Mucosa of descending colon (tissue), 3 donors: ENCODE measurements around the gene DEDD. TPM values are rescaled to one million over a fixed set of nuclear protein-coding genes. Genes with fewer than 3 reads are reported as not detected.

Experiments used
- ATAC-seq: fragments of 200-7000 bp; cut with Tn5 transposase; one replicate; pipeline ENCODE4 v1.9.1; 2020; ENCODE audit warnings: mild to moderate bottlenecking, moderate library complexity
- DNase-seq, 3 donors: peaks; one replicate each; pipeline ENCODE4 v3.0.0-alpha.2; 2020
- H3K36me3 ChIP-seq: fragments of 200-600 bp; one replicate; pipeline ENCODE4 v1.8.0; 2021; ENCODE audit warnings: low read depth, mild to moderate bottlenecking
- H3K4me1 ChIP-seq: fragments of 200-600 bp; one replicate; pipeline ENCODE4 v1.8.0; 2021; ENCODE audit warnings: low read depth, mild to moderate bottlenecking
- H3K4me3 ChIP-seq: fragments of 200-600 bp; one replicate; pipeline ENCODE4 v1.8.0; 2021; ENCODE audit warnings: mild to moderate bottlenecking
- H3K9me3 ChIP-seq: fragments of 200-600 bp; one replicate; pipeline ENCODE4 v1.8.0; 2021; ENCODE audit warnings: mild to moderate bottlenecking
- CTCF ChIP-seq: fragments of 200-600 bp; IDR thresholded peaks from one replicate; pipeline ENCODE4 v1.8.0; 2022; ENCODE audit warnings: antibody characterized with exemption, mild to moderate bottlenecking
- intact Hi-C, 2 donors: fragments of 100-400 bp; cut with DNase I in 1 of 2; cut with micrococcal nuclease in 1 of 2; formaldehyde crosslinking; loops; one replicate each; pipeline versions ENCODE4 v1.11.0 to v1.11.1; 2022; cut with DNase I, micrococcal nuclease
- total RNA-seq, 3 donors: library from RNA; stranded (reverse); fragmentation: NEBNext Ultra II Directional in 2 of 3; extraction: Animal tissue kit (Norgen Biotek cat#: 25700) in 2 of 3; gene quantifications; one replicate each; pipeline versions ENCODE4 v1.2.1 to v1.2.4, GENCODE V29; 2021 to 2023
- donor health status: DM: no; HTN: no; CAD: no; lungs with moderate emphysema.
- donor health status: DM: no; HTN: no; CAD: no.
- donor health status: DM: no; HTN: yes; CAD: no.

DEDD gene
- total RNA-seq, 3 donors from 2014 or later: 33.3 to 43.0 (median 37.2) TPM

- no peaks in the 10 kb centered on the region for H3K36me3 ChIP-seq
Measured at GRCh38 chr1:161177112-161177935, 44.9 kb upstream of the DEDD start, which contains the start of gene B4GALT3. TSS of gene B4GALT3 (minus strand) at chr1:161177507. CDS start at chr1:161176060, 1,447 bp downstream.

GRCh38 chr1:161176468-161177111, 44.1 kb upstream of the DEDD start:
- no peaks in the 10 kb centered on the region for H3K9me3 ChIP-seq
- TF ChIP-seq CTCF: no peak

More at GRCh38 chr1:161177112-161177935, 44.9 kb upstream of the DEDD start, which contains the start of gene B4GALT3:
- peaks cover 8% of the 10 kb centered on the region for H3K4me1 ChIP-seq
- intact Hi-C loops: no loop called here
- TF ChIP-seq CTCF: no peak
- H3K4me3 ChIP-seq: peak within 1 kb of the TSS; percentile 67
- ATAC-seq: peak; percentile 97
- no peaks in the 10 kb centered on the region for H3K9me3 ChIP-seq
- DNase-seq: peak; percentile 93 to 97 (median 97)

GRCh38 chr1:161175771-161176453, 43.4 kb upstream of the DEDD start:
- Histone ChIP-seq H3K4me3 (no peak overlapping the region), H3K4me1 (peaks cover 8% of the 10 kb centered on the region), H3K36me3 (no peaks in the 10 kb centered on the region), H3K9me3 (no peaks in the 10 kb centered on the region)
- ATAC-seq: no peak
- intact Hi-C loops: no loop called here
- DNase-seq: peak in 1 of 3 donors; percentile 26
- TF ChIP-seq CTCF: no peak

More at GRCh38 chr1:161176468-161177111, 44.1 kb upstream of the DEDD start:
- DNase-seq (no peak), ATAC-seq (peak; percentile 39)
- Histone ChIP-seq H3K36me3 (no peaks in the 10 kb centered on the region), H3K4me3 (peak overlapping the region; percentile 67), H3K4me1 (peaks cover 8% of the 10 kb centered on the region)
- intact Hi-C loops: no loop called here

- Histone ChIP-seq H3K4me1 (peaks cover 8% of the 10 kb centered on the region), H3K36me3 (no peaks in the 10 kb centered on the region), H3K4me3 (no peak overlapping the region), H3K9me3 (no peaks in the 10 kb centered on the region)
- ATAC-seq (no peak), DNase-seq (peak in 1 of 3 donors; percentile 22)
- intact Hi-C loops: no loop called here
- no peak for TF ChIP-seq CTCF
Measured at GRCh38 chr1:161174911-161175310, 42.4 kb upstream of the DEDD start.

- H3K36me3 ChIP-seq: no peaks in the 10 kb centered on the region
- no peak for ATAC-seq
- intact Hi-C loops: no loop called here
- peak in 1 of 3 donors; percentile 17 for DNase-seq
- no peak overlapping the region for H3K4me3 ChIP-seq
- peaks cover 8% of the 10 kb centered on the region for H3K4me1 ChIP-seq
- no peak for TF ChIP-seq CTCF
- no peaks in the 10 kb centered on the region for H3K9me3 ChIP-seq
Measured at GRCh38 chr1:161173711-161174110, 41.2 kb upstream of the DEDD start.
